PC-3 (cell line): ENCODE data around the gene RBM20. TPM values are rescaled to one million over a fixed set of nuclear protein-coding genes. Genes with fewer than 3 reads are reported as not detected.

ENCODE experiments used
- ATAC-seq: fragments of 200-7000 bp; cut with Tn5 transposase; 2 replicates; pipeline ENCODE4 v1.9.1; 2020; ENCODE audit warnings: mild to moderate bottlenecking, moderate library complexity
- BruUV-seq: library from RNA; stranded (reverse); fragments of 400-500 nt; replicated peaks from 2 replicates; lab custom pipeline; 2021; lab: Mats Ljungman, UMichigan
- CTCF ChIA-PET: fragments of 300-600 bp; sonication (Branson Sonifier 250); formaldehyde crosslinking; loops from one replicate; lab custom pipeline; 2022; ENCODE audit warnings: antibody characterized with exemption; lab: Charles Lee
- POLR2A ChIA-PET: fragments of 300-600 bp; sonication (Branson Sonifier 250); formaldehyde crosslinking; loops from one replicate; lab custom pipeline; 2022; ENCODE audit warnings: antibody characterized with exemption; ENCODE audit not compliant: unreplicated experiment; lab: Charles Lee
- DNase-seq: peaks from one replicate; pipeline ENCODE4 v3.0.0-alpha.2; 2015
- H2AFZ ChIP-seq: fragments of 300-600 bp; sonication (generic); 2 replicates; pipeline ENCODE4 v1.6.0; 2016; ENCODE audit warnings: antibody characterized with exemption, low read length
- H3F3A ChIP-seq: fragments of 300-600 bp; sonication (generic); one replicate; pipeline ENCODE4 v1.6.0; 2017; ENCODE audit warnings: antibody characterized with exemption, low read length, control low read depth, mild to moderate bottlenecking; ENCODE audit not compliant: unreplicated experiment
- H3K27ac ChIP-seq: fragments of 300-600 bp; sonication (generic); 2 replicates; pipeline ENCODE4 v1.5.1; 2016; ENCODE audit warnings: mild to moderate bottlenecking, low read length
- H3K27me3 ChIP-seq: fragments of 300-600 bp; sonication (generic); 2 replicates; pipeline ENCODE4 v1.6.1; 2016; ENCODE audit warnings: low read length, mixed read lengths
- H3K36me3 ChIP-seq: fragments of 300-600 bp; sonication (generic); 2 replicates; pipeline ENCODE4 v1.6.1; 2016; ENCODE audit warnings: low read depth, mixed run types, low read length, mixed read lengths
- H3K4me1 ChIP-seq: fragments of 300-600 bp; sonication (generic); 2 replicates; pipeline ENCODE4 v1.5.1; 2016; ENCODE audit warnings: low read length; ENCODE audit not compliant: insufficient read depth
- H3K4me2 ChIP-seq: fragments of 300-600 bp; sonication (generic); 2 replicates; pipeline ENCODE4 v1.6.0; 2016; ENCODE audit warnings: low read length
- H3K4me3 ChIP-seq: fragments of 300-600 bp; sonication (generic); 2 replicates; pipeline ENCODE4 v1.5.1; 2016; ENCODE audit warnings: mild to moderate bottlenecking, low read length, mixed read lengths
- H3K79me2 ChIP-seq: fragments of 300-600 bp; sonication (generic); 2 replicates; pipeline ENCODE4 v1.6.1; 2017; ENCODE audit warnings: low read length, mixed read lengths
- H3K9ac ChIP-seq: fragments of 300-600 bp; sonication (generic); 2 replicates; pipeline ENCODE4 v1.6.0; 2016; ENCODE audit warnings: mild to moderate bottlenecking, low read length
- H3K9me2 ChIP-seq: fragments of 300-600 bp; sonication (generic); replicated peaks from 2 replicates; pipeline ENCODE4 v1.6.1; 2016; ENCODE audit warnings: mixed run types, low read length, mixed read lengths
- H3K9me3 ChIP-seq: fragments of 300-600 bp; sonication (generic); 2 replicates; pipeline ENCODE4 v1.6.1; 2016; ENCODE audit warnings: low read length, mixed read lengths
- H4K20me1 ChIP-seq: fragments of 300-600 bp; sonication (generic); 2 replicates; pipeline ENCODE4 v1.6.1; 2016; ENCODE audit warnings: low read length, mixed read lengths
- EZH2 ChIP-seq: fragments of 300-600 bp; sonication (generic); IDR thresholded peaks from one replicate; pipeline ENCODE4 v1.6.1; 2017; ENCODE audit warnings: antibody characterized with exemption, mild to moderate bottlenecking, low read length; ENCODE audit not compliant: unreplicated experiment
- EZH2phosphoT487 ChIP-seq: fragments of 300-600 bp; sonication (generic); IDR thresholded peaks from 2 replicates; pipeline ENCODE4 v1.6.1; 2018; ENCODE audit warnings: mild to moderate bottlenecking, antibody characterized with exemption, low read length, borderline replicate concordance
- intact Hi-C: fragments of 100-400 bp; cut with micrococcal nuclease; formaldehyde crosslinking; loops from 2 replicates; pipeline ENCODE4 v1.9.0; 2023
- total RNA-seq: library from RNA; depleted of rRNA; stranded (reverse); fragments of >200 nt; gene quantifications from 2 replicates; pipeline ENCODE4 v1.2.3, GENCODE V29; 2014
- TF ChIP-seq, protein P1 (sequence below): fragments of 300-600 bp; sonication (generic); conservative IDR thresholded peaks from 2 replicates; pipeline ENCODE4 v1.5.1; 2017; ENCODE audit warnings: antibody characterized with exemption, low read depth, mild to moderate bottlenecking, low read length

Gene RBM20
- total RNA-seq, 1 experiment from 2014 or later, result 0.40 TPM

- H3K27me3 ChIP-seq, result no peaks in the 10 kb centered on the region
- BruUV-seq, result no TSS peak
- ChIA-PET CTCF (no interaction called here), POLR2A (no interaction called here)
- intact Hi-C loops, result loop anchor here (5.0 kb wide), 1 partner anchor 130 kb away; no protein-coding TSS in a partner anchor
- TF ChIP-seq EZH2phosphoT487 (no peak), EZH2 (no peak)
- TF ChIP-seq, protein P1, sequence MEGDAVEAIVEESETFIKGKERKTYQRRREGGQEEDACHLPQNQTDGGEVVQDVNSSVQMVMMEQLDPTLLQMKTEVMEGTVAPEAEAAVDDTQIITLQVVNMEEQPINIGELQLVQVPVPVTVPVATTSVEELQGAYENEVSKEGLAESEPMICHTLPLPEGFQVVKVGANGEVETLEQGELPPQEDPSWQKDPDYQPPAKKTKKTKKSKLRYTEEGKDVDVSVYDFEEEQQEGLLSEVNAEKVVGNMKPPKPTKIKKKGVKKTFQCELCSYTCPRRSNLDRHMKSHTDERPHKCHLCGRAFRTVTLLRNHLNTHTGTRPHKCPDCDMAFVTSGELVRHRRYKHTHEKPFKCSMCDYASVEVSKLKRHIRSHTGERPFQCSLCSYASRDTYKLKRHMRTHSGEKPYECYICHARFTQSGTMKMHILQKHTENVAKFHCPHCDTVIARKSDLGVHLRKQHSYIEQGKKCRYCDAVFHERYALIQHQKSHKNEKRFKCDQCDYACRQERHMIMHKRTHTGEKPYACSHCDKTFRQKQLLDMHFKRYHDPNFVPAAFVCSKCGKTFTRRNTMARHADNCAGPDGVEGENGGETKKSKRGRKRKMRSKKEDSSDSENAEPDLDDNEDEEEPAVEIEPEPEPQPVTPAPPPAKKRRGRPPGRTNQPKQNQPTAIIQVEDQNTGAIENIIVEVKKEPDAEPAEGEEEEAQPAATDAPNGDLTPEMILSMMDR, result no peak
- H3K4me2 ChIP-seq, result no peak overlapping the region
- H3K36me3 ChIP-seq, result no peaks in the 10 kb centered on the region
- H4K20me1 ChIP-seq, result no peaks in the 10 kb centered on the region
- no peak overlapping the region for H3K4me3 ChIP-seq
- ATAC-seq, result no peak
- H3F3A ChIP-seq, result no peaks in the 10 kb centered on the region
- peaks cover 18% of the 10 kb centered on the region for H3K4me1 ChIP-seq
- no peak overlapping the region for H2AFZ ChIP-seq
- no peaks in the 10 kb centered on the region for H3K9me2 ChIP-seq
- H3K9ac ChIP-seq, result no peak overlapping the region
- no peaks in the 10 kb centered on the region for H3K9me3 ChIP-seq
- DNase-seq, result no peak
- H3K79me2 ChIP-seq, result no peaks in the 10 kb centered on the region
- no peak overlapping the region for H3K27ac ChIP-seq
Observed at GRCh38 chr10:110756876-110757275, 112.7 kb downstream of the RBM20 start.

- no peaks in the 10 kb centered on the region for H3K27me3 ChIP-seq
- H3F3A ChIP-seq, result no peaks in the 10 kb centered on the region
- H3K4me2 ChIP-seq, result no peak overlapping the region
- H3K79me2 ChIP-seq, result no peaks in the 10 kb centered on the region
- peaks cover 18% of the 10 kb centered on the region for H3K4me1 ChIP-seq
- intact Hi-C loops, result loop anchor here (5.0 kb wide), 1 partner anchor 130 kb away; no protein-coding TSS in a partner anchor
- no TSS peak for BruUV-seq
- CTCF ChIA-PET, result interaction anchor here (0.6 kb wide), 1 partner anchor 19 kb away, joined by 7 read pairs; no protein-coding TSS in a partner anchor
- H3K9me2 ChIP-seq, result no peaks in the 10 kb centered on the region
- DNase-seq (no peak), ATAC-seq (no peak)
- H3K9me3 ChIP-seq, result no peaks in the 10 kb centered on the region
- TF ChIP-seq EZH2phosphoT487 (no peak), EZH2 (no peak)
- TF ChIP-seq, protein P1, result no peak
- H3K4me3 ChIP-seq, result no peak overlapping the region
- no peak overlapping the region for H3K9ac ChIP-seq
- H4K20me1 ChIP-seq, result no peaks in the 10 kb centered on the region
- no peaks in the 10 kb centered on the region for H3K36me3 ChIP-seq
- H2AFZ ChIP-seq, result no peak overlapping the region
- H3K27ac ChIP-seq, result no peak overlapping the region
- POLR2A ChIA-PET, result no interaction called here
Observed at GRCh38 chr10:110757586-110757985, 113.5 kb downstream of the RBM20 start.

GRCh38 chr10:110758128-110758765 is 114.1 kb downstream of the RBM20 start:
- Histone ChIP-seq H2AFZ (no peak overlapping the region), H3K27ac (0 out of 2 replicates have a peak overlapping the region, but pooled peaks have one; percentile 9), H3K27me3 (no peaks in the 10 kb centered on the region), H3K9me2 (no peaks in the 10 kb centered on the region), H3K79me2 (no peaks in the 10 kb centered on the region), H3K4me2 (no peak overlapping the region), H3F3A (no peaks in the 10 kb centered on the region), H3K9ac (no peak overlapping the region), H3K36me3 (no peaks in the 10 kb centered on the region), H3K9me3 (no peaks in the 10 kb centered on the region), H3K4me1 (peaks cover 18% of the 10 kb centered on the region), H3K4me3 (no peak overlapping the region), H4K20me1 (no peaks in the 10 kb centered on the region)
- intact Hi-C loops, result loop anchor here (2.0 to 5.0 kb wide), 2 partner anchors 17 to 129 kb away; no protein-coding TSS in a partner anchor
- no peak for DNase-seq
- CTCF ChIA-PET, result interaction anchor here (0.6 kb wide), 1 partner anchor 20 kb away, joined by 7 read pairs; no protein-coding TSS in a partner anchor
- TF ChIP-seq, protein P1, result no peak
- TF ChIP-seq EZH2 (no peak), EZH2phosphoT487 (no peak)
- ATAC-seq, result peak; percentile 26
- no TSS peak for BruUV-seq
- POLR2A ChIA-PET, result interaction anchor here (0.7 kb wide), 1 partner anchor 16 kb away, joined by 5 read pairs; no protein-coding TSS in a partner anchor
